Measurements from ENCODE around the gene SAMD14. TPM values are rescaled to one million over a fixed set of nuclear protein-coding genes. Genes with fewer than 3 reads are reported as not detected.
A peak's percentile ranks its signal among the peaks of the same experiment; 100 is the strongest.

SAMD14 gene
- total and polyA plus RNA-seq, 2 donors (not counting 1 experiment from before 2014, with no cell fraction given) = 2.1 to 3.8 TPM

DNA sequence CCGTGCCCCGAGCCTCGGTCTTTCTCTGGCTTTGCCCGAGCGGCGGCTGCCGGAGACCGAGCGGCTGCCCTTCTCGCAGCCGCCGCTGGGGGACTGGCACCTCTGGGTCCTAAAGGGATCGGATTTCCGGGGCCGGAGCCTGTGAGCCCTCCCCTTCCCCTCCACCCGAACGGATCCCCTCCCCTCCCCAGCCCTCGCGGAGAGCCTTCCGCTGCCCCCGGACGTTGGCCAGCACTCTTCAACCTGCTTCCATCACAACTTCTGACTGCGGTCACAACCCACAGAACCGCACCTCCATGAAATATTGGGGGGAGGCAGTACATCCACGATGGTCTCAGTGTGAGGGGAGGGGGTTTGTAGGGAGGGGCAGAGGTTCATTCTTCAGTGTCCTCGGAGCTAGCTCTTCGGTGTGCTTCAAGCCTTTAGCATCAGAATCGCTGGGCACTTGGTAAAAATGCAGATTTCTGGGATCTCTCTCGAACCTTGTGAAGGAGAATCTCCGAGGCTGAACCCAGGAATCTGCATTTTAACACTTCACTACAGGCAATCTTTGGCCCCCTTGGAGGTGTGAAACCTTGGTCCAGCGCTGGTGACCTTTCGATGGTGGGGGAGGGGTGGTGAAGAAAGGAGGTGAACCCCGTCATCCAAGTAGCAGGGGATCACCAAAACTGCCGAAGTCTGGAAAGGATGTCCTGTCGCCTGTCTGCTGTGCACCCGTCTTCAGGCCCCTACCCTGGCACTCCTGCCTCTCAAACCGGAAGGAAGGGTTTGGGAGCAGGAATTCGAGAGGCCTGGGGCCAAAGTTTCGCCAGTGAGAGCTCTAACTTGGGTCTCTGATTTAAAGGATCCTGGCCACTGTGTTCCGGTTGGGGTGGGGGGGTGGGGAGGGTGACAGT is 21.3 kb upstream of the SAMD14 start:
- no peaks in the 10 kb centered on the region for H3K9me3 ChIP-seq (ENCODE audit: control insufficient read depth, insufficient read depth, low read depth, low read length)
- H3K27ac ChIP-seq (ENCODE audit: insufficient read depth, low read length) = peak overlapping the region; percentile 83
- H3K27me3 ChIP-seq (ENCODE audit: control insufficient read depth, insufficient read depth, low read length) = no peaks in the 10 kb centered on the region
- H2AFZ ChIP-seq (ENCODE audit: low read length) = peak overlapping the region; percentile 28
- TF ChIP-seq, protein P1, sequence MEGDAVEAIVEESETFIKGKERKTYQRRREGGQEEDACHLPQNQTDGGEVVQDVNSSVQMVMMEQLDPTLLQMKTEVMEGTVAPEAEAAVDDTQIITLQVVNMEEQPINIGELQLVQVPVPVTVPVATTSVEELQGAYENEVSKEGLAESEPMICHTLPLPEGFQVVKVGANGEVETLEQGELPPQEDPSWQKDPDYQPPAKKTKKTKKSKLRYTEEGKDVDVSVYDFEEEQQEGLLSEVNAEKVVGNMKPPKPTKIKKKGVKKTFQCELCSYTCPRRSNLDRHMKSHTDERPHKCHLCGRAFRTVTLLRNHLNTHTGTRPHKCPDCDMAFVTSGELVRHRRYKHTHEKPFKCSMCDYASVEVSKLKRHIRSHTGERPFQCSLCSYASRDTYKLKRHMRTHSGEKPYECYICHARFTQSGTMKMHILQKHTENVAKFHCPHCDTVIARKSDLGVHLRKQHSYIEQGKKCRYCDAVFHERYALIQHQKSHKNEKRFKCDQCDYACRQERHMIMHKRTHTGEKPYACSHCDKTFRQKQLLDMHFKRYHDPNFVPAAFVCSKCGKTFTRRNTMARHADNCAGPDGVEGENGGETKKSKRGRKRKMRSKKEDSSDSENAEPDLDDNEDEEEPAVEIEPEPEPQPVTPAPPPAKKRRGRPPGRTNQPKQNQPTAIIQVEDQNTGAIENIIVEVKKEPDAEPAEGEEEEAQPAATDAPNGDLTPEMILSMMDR (conservative IDR thresholded peaks at IDR 0.05 in 1 of 2, IDR thresholded peaks at IDR 0.05 in 1 of 2; ENCODE audit: low read depth in 1 of 2, low read length in 2 of 2) = peak; percentile 43 to 50
- no peak for TF ChIP-seq EZH2 (IDR thresholded peaks at IDR 0.05; ENCODE audit: low read length, missing control alignments)
- peak overlapping the region; percentile 83 for H3K9ac ChIP-seq (ENCODE audit: insufficient read depth, low read length)
- peaks cover 44% of the 10 kb centered on the region for H3K79me2 ChIP-seq (ENCODE audit: control insufficient read depth, insufficient read depth, low read length)
- H4K20me1 ChIP-seq (ENCODE audit: control insufficient read depth, extremely low read depth, insufficient read depth, low read length) = no peaks in the 10 kb centered on the region
- DNase-seq (ENCODE audit: low read depth in 2 of 2) = peak; percentile 90 to 91
- H3K36me3 ChIP-seq (ENCODE audit: control insufficient read depth, insufficient read depth, low read length) = peaks cover 3% of the 10 kb centered on the region
- H3K4me2 ChIP-seq (ENCODE audit: extremely low read depth, insufficient read depth, low read length) = peak overlapping the region; percentile 97
- peak overlapping the region; percentile 59 to 85 (median 72) for H3K4me3 ChIP-seq (replicated peaks in 1 of 4; ENCODE audit: control extremely low read depth in 1 of 4, insufficient read depth in 1 of 4, low read depth in 3 of 4, low read length in 4 of 4)
- peaks cover 21% of the 10 kb centered on the region for H3K4me1 ChIP-seq (ENCODE audit: control insufficient read depth, extremely low read depth, insufficient read depth, low read length)

DNA sequence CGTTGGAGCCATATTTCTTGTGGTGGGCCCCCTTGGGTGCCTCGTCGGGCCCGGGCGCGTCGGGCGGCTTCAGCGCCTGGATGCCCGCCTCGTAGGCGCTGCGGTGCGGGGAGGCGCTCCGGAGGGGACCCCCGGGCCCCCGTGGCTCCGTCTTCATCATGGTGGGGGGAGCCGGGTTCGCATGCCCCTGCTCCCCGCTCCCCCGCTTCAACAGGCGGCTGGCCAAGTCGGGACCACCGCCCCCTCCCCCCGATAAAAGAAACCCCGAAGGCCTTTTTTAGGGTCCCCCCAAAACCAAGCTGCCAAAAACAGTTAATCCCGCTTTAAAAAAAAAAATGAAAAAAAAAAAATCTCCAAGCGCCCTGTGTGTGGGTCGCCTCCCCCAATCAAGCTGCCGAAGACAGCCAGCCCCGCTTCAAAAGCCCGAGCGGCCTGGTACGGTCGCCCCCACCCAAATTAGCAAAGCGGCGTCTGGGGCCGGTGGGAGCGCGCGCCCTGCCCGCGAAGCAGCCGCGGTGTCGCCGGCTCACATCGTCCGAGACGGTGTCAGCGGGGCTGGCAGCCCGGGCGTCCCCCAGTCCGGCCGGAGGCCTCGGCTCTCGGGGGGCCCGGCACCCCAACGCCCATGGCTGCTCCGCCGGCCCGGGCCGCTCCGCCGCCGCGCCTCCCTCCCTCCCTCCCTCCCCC is 20.5 kb upstream of the SAMD14 start, which contains the start of gene PPP1R9B:
Gene PPP1R9B (minus strand): TSS at position 324 of the 687 bp plus-strand sequence. CDS start 164 bp downstream, at position 160.
- H3K27ac ChIP-seq (ENCODE audit: insufficient read depth, low read length) = peak within 1 kb of the TSS; percentile 83
- peaks cover 52% of the 10 kb centered on the region for H3K79me2 ChIP-seq (ENCODE audit: control insufficient read depth, insufficient read depth, low read length)
- no peaks in the 10 kb centered on the region for H4K20me1 ChIP-seq (ENCODE audit: control insufficient read depth, extremely low read depth, insufficient read depth, low read length)
- H3K4me2 ChIP-seq (ENCODE audit: extremely low read depth, insufficient read depth, low read length) = peak within 1 kb of the TSS; percentile 97
- H3K36me3 ChIP-seq (ENCODE audit: control insufficient read depth, insufficient read depth, low read length) = peaks cover 3% of the 10 kb centered on the region
- H3K4me1 ChIP-seq (ENCODE audit: control insufficient read depth, extremely low read depth, insufficient read depth, low read length) = peaks cover 26% of the 10 kb centered on the region
- DNase-seq (ENCODE audit: low read depth in 2 of 2) = no peak
- peak within 1 kb of the TSS; percentile 78 to 90 (median 84) for H3K4me3 ChIP-seq (replicated peaks in 1 of 4; ENCODE audit: control extremely low read depth in 1 of 4, insufficient read depth in 1 of 4, low read depth in 3 of 4, low read length in 4 of 4)
- no peaks in the 10 kb centered on the region for H3K9me3 ChIP-seq (ENCODE audit: control insufficient read depth, insufficient read depth, low read depth, low read length)
- H3K27me3 ChIP-seq (ENCODE audit: control insufficient read depth, insufficient read depth, low read length) = no peaks in the 10 kb centered on the region
- peak within 1 kb of the TSS; percentile 28 for H2AFZ ChIP-seq (ENCODE audit: low read length)
- TF ChIP-seq EZH2 (IDR thresholded peaks at IDR 0.05; ENCODE audit: low read length, missing control alignments) = no peak
- TF ChIP-seq, protein P1 (conservative IDR thresholded peaks at IDR 0.05 in 1 of 2, IDR thresholded peaks at IDR 0.05 in 1 of 2; ENCODE audit: low read depth in 1 of 2, low read length in 2 of 2) = no peak
- peak within 1 kb of the TSS; percentile 83 for H3K9ac ChIP-seq (ENCODE audit: insufficient read depth, low read length)
